HepG2 (cell line): ENCODE data around the gene COPS8. TPM values are rescaled to one million over a fixed set of nuclear protein-coding genes. Genes with fewer than 3 reads are reported as not detected.

Experiments used
- AHR ChIP-seq: IDR thresholded peaks from 2 replicates; pipeline ENCODE4 v1.6.1; 2018; ENCODE audit warnings: missing genetic modification reagents, missing compliant biosample characterization
- ETV6 ChIP-seq: sonication (generic); formaldehyde crosslinking; conservative IDR thresholded peaks from 2 replicates; pipeline ENCODE4 v1.4.0; 2020; ENCODE audit warnings: missing genetic modification reagents
- FOXA3 ChIP-seq: IDR thresholded peaks from 2 replicates; pipeline ENCODE4 v1.6.1; 2016; ENCODE audit warnings: missing genetic modification reagents, missing compliant biosample characterization
- GMEB2 ChIP-seq: IDR thresholded peaks from 2 replicates; pipeline ENCODE4 v1.6.1; 2016; ENCODE audit warnings: missing biosample characterization, missing genetic modification reagents, low read depth
- IRF2 ChIP-seq: IDR thresholded peaks from 2 replicates; pipeline ENCODE4 v1.6.1; 2018; ENCODE audit warnings: missing genetic modification reagents, missing compliant biosample characterization
- JUND ChIP-seq: sonication (generic); formaldehyde crosslinking; IDR thresholded peaks from 2 replicates; pipeline ENCODE4 v1.8.0; 2022; ENCODE audit warnings: mild to moderate bottlenecking, missing genetic modification reagents
- KLF13 ChIP-seq: sonication (generic); formaldehyde crosslinking; IDR thresholded peaks from 2 replicates; pipeline ENCODE4 v1.4.0; 2020; ENCODE audit warnings: mild to moderate bottlenecking, missing genetic modification reagents
- PAXIP1 ChIP-seq: sonication (generic); formaldehyde crosslinking; conservative IDR thresholded peaks from 2 replicates; pipeline ENCODE4 v1.4.0; 2020; ENCODE audit warnings: mild to moderate bottlenecking, missing genetic modification reagents, moderate library complexity
- SAP130 ChIP-seq: IDR thresholded peaks from 2 replicates; pipeline ENCODE4 v1.6.1; 2016; ENCODE audit warnings: low read depth
- TSC22D2 ChIP-seq: sonication (generic); formaldehyde crosslinking; IDR thresholded peaks from 2 replicates; pipeline ENCODE4 v1.5.1; 2020; ENCODE audit warnings: missing genetic modification reagents, mild to moderate bottlenecking, borderline replicate concordance
- ZFP1 ChIP-seq: IDR thresholded peaks from 2 replicates; pipeline ENCODE4 v1.6.1; 2016
- ZNF12 ChIP-seq: sonication (generic); formaldehyde crosslinking; IDR thresholded peaks from 2 replicates; pipeline ENCODE4 v1.5.0; 2020; ENCODE audit warnings: missing genetic modification reagents
- ZNF24 ChIP-seq: fragments of 450-650 bp; IDR thresholded peaks from 2 replicates; pipeline ENCODE4 v1.6.1; 2017; ENCODE audit warnings: antibody characterized with exemption, mild to moderate bottlenecking
- ZNF572 ChIP-seq: sonication (generic); formaldehyde crosslinking; IDR thresholded peaks from 2 replicates; pipeline ENCODE4 v1.5.1; 2020; ENCODE audit warnings: mild to moderate bottlenecking, missing genetic modification reagents
- ZNF713 ChIP-seq: sonication (generic); formaldehyde crosslinking; IDR thresholded peaks from 2 replicates; pipeline ENCODE4 v1.4.0; 2020; ENCODE audit warnings: mild to moderate bottlenecking, missing genetic modification reagents
- ZNF788 ChIP-seq: sonication (generic); formaldehyde crosslinking; IDR thresholded peaks from 2 replicates; pipeline ENCODE4 v1.5.0; 2020; ENCODE audit warnings: mild to moderate bottlenecking, missing genetic modification reagents, borderline replicate concordance
- polyA plus RNA-seq, 8 experiments: library from polyadenylated mRNA; depleted of rRNA in 3 of 8; stranded (reverse) in 7 of 8; unstranded in 1 of 8; fragments of >200 nt; fragmentation: Illumina TruSeq in 4 of 8; extraction: Trizol in 4 of 8; gene quantifications; 2 replicates each; pipeline versions ENCODE4 v1.2.1 to v1.2.3, GENCODE V29; 2011 to 2016; ENCODE audit warnings: low read depth in 4 of 8, missing spikeins in 1 of 8, mixed read lengths in 1 of 8; ENCODE audit not compliant: insufficient read depth in 1 of 8
- total RNA-seq, 5 experiments: library from RNA; depleted of rRNA; stranded (reverse); fragments of >200 nt; fragmentation: Illumina TruSeq; extraction: Trizol; gene quantifications; 2 replicates each; pipeline ENCODE4 v1.2.3, GENCODE V29; 2016; ENCODE audit warnings: low read depth in 1 of 5
- TF ChIP-seq, protein P1 (sequence below): sonication (generic); formaldehyde crosslinking; IDR thresholded peaks from 2 replicates; pipeline ENCODE4 v1.9.0; 2021; ENCODE audit warnings: missing genetic modification reagents, borderline replicate concordance
- TF ChIP-seq, protein P2 (sequence below): IDR thresholded peaks from 2 replicates; pipeline ENCODE4 v1.6.1; 2016; ENCODE audit warnings: mild to moderate bottlenecking, missing biosample characterization, missing genetic modification reagents

COPS8 gene
- total and polyA plus RNA-seq, 2 of the 13 experiments (the other 11 are each of a cell fraction or from before 2014, with no cell fraction given), result 86.3 to 96.6 TPM

- TF ChIP-seq AHR (CRISPR knock-in tag), result peak; percentile 47; the same call in 1 of the 2 replicates
- TF ChIP-seq IRF2 (CRISPR knock-in tag), result peak; percentile 99
- peak; percentile 48; the same call in 1 of the 2 replicates for TF ChIP-seq KLF13 (CRISPR knock-in tag)
- TF ChIP-seq ZNF788 (CRISPR knock-in tag), result peak; percentile 99
- TF ChIP-seq GMEB2 (CRISPR knock-in tag), result peak; percentile 97
- 0 out of 2 replicates have a peak, but pooled peaks have one; percentile 38 for TF ChIP-seq JUND (CRISPR knock-in tag)
- peak; percentile 73 for TF ChIP-seq PAXIP1 (CRISPR knock-in tag)
- TF ChIP-seq FOXA3 (CRISPR knock-in tag), result peak; percentile 79
- TF ChIP-seq, protein P1, sequence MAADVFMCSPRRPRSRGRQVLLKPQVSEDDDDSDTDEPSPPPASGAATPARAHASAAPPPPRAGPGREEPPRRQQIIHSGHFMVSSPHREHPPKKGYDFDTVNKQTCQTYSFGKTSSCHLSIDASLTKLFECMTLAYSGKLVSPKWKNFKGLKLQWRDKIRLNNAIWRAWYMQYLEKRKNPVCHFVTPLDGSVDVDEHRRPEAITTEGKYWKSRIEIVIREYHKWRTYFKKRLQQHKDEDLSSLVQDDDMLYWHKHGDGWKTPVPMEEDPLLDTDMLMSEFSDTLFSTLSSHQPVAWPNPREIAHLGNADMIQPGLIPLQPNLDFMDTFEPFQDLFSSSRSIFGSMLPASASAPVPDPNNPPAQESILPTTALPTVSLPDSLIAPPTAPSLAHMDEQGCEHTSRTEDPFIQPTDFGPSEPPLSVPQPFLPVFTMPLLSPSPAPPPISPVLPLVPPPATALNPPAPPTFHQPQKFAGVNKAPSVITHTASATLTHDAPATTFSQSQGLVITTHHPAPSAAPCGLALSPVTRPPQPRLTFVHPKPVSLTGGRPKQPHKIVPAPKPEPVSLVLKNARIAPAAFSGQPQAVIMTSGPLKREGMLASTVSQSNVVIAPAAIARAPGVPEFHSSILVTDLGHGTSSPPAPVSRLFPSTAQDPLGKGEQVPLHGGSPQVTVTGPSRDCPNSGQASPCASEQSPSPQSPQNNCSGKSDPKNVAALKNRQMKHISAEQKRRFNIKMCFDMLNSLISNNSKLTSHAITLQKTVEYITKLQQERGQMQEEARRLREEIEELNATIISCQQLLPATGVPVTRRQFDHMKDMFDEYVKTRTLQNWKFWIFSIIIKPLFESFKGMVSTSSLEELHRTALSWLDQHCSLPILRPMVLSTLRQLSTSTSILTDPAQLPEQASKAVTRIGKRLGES, result no peak
- TF ChIP-seq SAP130, result peak; percentile 99
- peak; percentile 97; the same call in 1 of the 2 replicates for TF ChIP-seq TSC22D2
- peak; percentile 91 for TF ChIP-seq ZNF12 (CRISPR knock-in tag)
- TF ChIP-seq ZNF713 (CRISPR knock-in tag), result no peak
- TF ChIP-seq ETV6 (CRISPR knock-in tag), result 0 out of 2 replicates have a peak, but pooled peaks have one; percentile 71
- 0 out of 2 replicates have a peak, but pooled peaks have one; percentile 75 for TF ChIP-seq ZNF572 (CRISPR knock-in tag)
- no peak for TF ChIP-seq ZNF24
- TF ChIP-seq, protein P2, sequence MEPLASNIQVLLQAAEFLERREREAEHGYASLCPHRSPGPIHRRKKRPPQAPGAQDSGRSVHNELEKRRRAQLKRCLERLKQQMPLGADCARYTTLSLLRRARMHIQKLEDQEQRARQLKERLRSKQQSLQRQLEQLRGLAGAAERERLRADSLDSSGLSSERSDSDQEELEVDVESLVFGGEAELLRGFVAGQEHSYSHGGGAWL (CRISPR knock-in tag), result peak; percentile 92
- peak; percentile 90; the same call in 1 of the 2 replicates for TF ChIP-seq ZFP1
Measured at GRCh38 chr2:237085248-237086221, at the start of gene COPS8 (continued).
